HepG2 (cell line): Measurements from ENCODE around the gene MOV10L1. TPM values are rescaled to one million over a fixed set of nuclear protein-coding genes. Genes with fewer than 3 reads are reported as not detected.
A peak's percentile ranks its signal among the peaks of the same experiment; 100 is the strongest.

ENCODE experiments used
- AHR ChIP-seq: IDR thresholded peaks from 2 replicates; pipeline ENCODE4 v1.6.1; 2018; ENCODE audit warnings: missing genetic modification reagents, missing compliant biosample characterization
- ARID3A ChIP-seq: IDR thresholded peaks from 2 replicates; pipeline ENCODE4 v1.6.1; 2012; ENCODE audit warnings: low read depth, low read length, improper control_type of control experiment
- CTCF ChIP-seq: sonication (generic); formaldehyde crosslinking; IDR thresholded peaks from 2 replicates; pipeline ENCODE4 v1.5.0; 2020; ENCODE audit warnings: mild to moderate bottlenecking, missing genetic modification reagents, moderate library complexity
- KDM3A ChIP-seq: IDR thresholded peaks from 2 replicates; pipeline ENCODE4 v1.6.1; 2018; ENCODE audit warnings: low read depth, missing compliant biosample characterization
- KLF16 ChIP-seq, 2 experiments: sonication (generic) in 1 of 2; formaldehyde crosslinking in 1 of 2; IDR thresholded peaks; 2 replicates each; pipeline versions ENCODE4 v1.6.1 to v1.8.0; 2016 to 2023; ENCODE audit warnings: missing genetic modification reagents in 2 of 2, missing compliant biosample characterization in 1 of 2
- MIER3 ChIP-seq: IDR thresholded peaks from 2 replicates; pipeline ENCODE4 v1.6.1; 2016; ENCODE audit warnings: missing compliant biosample characterization, borderline replicate concordance
- MTA1 ChIP-seq: sonication (generic); formaldehyde crosslinking; IDR thresholded peaks from 2 replicates; pipeline ENCODE4 v1.4.0; 2020; ENCODE audit warnings: missing genetic modification reagents, mild to moderate bottlenecking, borderline replicate concordance
- MXI1 ChIP-seq: IDR thresholded peaks from 3 replicates; pipeline ENCODE4 v1.6.1; 2012; ENCODE audit warnings: low read depth, low read length, inconsistent platforms, borderline replicate concordance
- NCOA2 ChIP-seq: sonication (generic); formaldehyde crosslinking; IDR thresholded peaks from 2 replicates; pipeline ENCODE4 v1.8.0; 2022; ENCODE audit warnings: inconsistent platforms
- NR2F1 ChIP-seq, 2 experiments: fragments of 450-650 bp in 1 of 2; formaldehyde crosslinking in 1 of 2; IDR thresholded peaks; 2 replicates each; pipeline versions ENCODE4 v1.5.0 to v1.6.1; 2016 to 2020; ENCODE audit warnings: mild to moderate bottlenecking in 1 of 2, missing compliant biosample characterization in 1 of 2, missing genetic modification reagents in 1 of 2, moderate library complexity in 1 of 2
- TEAD3 ChIP-seq: optimal IDR thresholded peaks from 2 replicates; pipeline ENCODE3; 2016; ENCODE audit warnings: borderline replicate concordance
- TFE3 ChIP-seq: IDR thresholded peaks from 2 replicates; pipeline ENCODE4 v1.6.1; 2016
- XRCC5 ChIP-seq: fragments of 200-400 bp; formaldehyde crosslinking; optimal IDR thresholded peaks from 2 replicates; pipeline ENCODE3; 2017; ENCODE audit warnings: mild to moderate bottlenecking, low read length
- ZFY ChIP-seq: sonication (generic); formaldehyde crosslinking; IDR thresholded peaks from 2 replicates; pipeline ENCODE4 v1.4.0; 2020; ENCODE audit warnings: missing genetic modification reagents
- ZNF431 ChIP-seq: sonication (generic); formaldehyde crosslinking; IDR thresholded peaks from 2 replicates; pipeline ENCODE4 v1.9.0; 2022; ENCODE audit warnings: missing genetic modification reagents, low read depth, mild to moderate bottlenecking, borderline replicate concordance
- ZNF678 ChIP-seq: sonication (generic); formaldehyde crosslinking; IDR thresholded peaks from 2 replicates; pipeline ENCODE4 v1.4.0; 2020; ENCODE audit warnings: mild to moderate bottlenecking, missing genetic modification reagents
- ZNF747 ChIP-seq: sonication (generic); formaldehyde crosslinking; IDR thresholded peaks from 2 replicates; pipeline ENCODE4 v1.8.1; 2023; ENCODE audit warnings: missing genetic modification reagents, mild to moderate bottlenecking, borderline replicate concordance
- polyA plus RNA-seq, 8 experiments: library from polyadenylated mRNA; depleted of rRNA in 3 of 8; stranded (reverse) in 7 of 8; unstranded in 1 of 8; fragments of >200 nt; fragmentation: Illumina TruSeq in 4 of 8; extraction: Trizol in 4 of 8; gene quantifications; 2 replicates each; pipeline versions ENCODE4 v1.2.1 to v1.2.3, GENCODE V29; 2011 to 2016; ENCODE audit warnings: low read depth in 4 of 8, missing spikeins in 1 of 8, mixed read lengths in 1 of 8; ENCODE audit not compliant: insufficient read depth in 1 of 8
- total RNA-seq, 5 experiments: library from RNA; depleted of rRNA; stranded (reverse); fragments of >200 nt; fragmentation: Illumina TruSeq; extraction: Trizol; gene quantifications; 2 replicates each; pipeline ENCODE4 v1.2.3, GENCODE V29; 2016; ENCODE audit warnings: low read depth in 1 of 5
- TF ChIP-seq, protein P1 (sequence below): sonication (generic); formaldehyde crosslinking; IDR thresholded peaks from 2 replicates; pipeline ENCODE4 v1.4.0; 2020; ENCODE audit warnings: mild to moderate bottlenecking, missing genetic modification reagents
- TF ChIP-seq, protein P2 (sequence below): sonication (generic); formaldehyde crosslinking; IDR thresholded peaks from 2 replicates; pipeline ENCODE4 v1.5.1; 2020; ENCODE audit warnings: missing genetic modification reagents, mild to moderate bottlenecking, borderline replicate concordance
- TF ChIP-seq, protein P3 (sequence below): IDR thresholded peaks from 2 replicates; pipeline ENCODE4 v1.6.1; 2016; ENCODE audit warnings: low read depth

The MOV10L1 gene
- total and polyA plus RNA-seq, 2 of the 13 experiments (the other 11 are each of a cell fraction or from before 2014, with no cell fraction given) = 0.11 to 0.12 TPM

DNA sequence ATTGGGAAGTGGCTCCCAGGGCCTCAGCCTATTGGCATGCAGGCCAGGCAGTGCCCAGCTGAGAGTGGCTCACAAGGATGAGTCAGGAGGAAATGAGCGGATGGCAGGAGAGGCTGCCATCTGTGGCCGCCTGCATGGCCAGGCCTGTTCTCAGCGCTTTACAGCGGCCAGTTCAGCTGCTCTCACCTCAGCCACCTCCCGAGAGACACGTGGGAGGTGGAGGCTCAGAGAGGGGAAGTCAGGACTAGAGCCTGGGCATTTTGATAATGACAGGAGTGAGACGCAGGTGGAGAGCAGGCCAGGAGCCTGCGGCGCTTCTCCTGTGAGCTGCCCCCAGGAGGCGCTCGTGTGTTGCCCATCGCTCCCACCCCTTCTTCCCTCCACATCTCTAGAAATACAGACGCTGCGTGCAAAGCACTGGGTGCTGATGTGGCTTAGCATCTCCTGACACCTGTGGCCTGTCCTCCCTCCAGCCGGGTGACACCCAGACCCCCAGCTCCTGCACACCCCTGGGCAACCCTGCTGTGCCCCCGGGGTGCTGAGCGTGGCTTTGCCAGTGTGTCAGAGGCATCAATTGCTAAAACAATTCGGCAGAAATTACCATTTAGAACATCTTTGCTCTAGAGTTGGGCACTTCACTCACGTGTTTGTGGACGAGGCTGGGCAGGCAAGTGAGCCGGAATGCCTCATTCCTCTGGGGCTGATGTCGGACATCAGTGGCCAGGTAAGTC is 59.4 kb downstream of the MOV10L1 start (continued):
- TF ChIP-seq MXI1 (peak; percentile 26; the same call in 1 of the 3 replicates), AHR (CRISPR knock-in tag) (no peak), KDM3A (CRISPR knock-in tag) (peak; percentile 43; the same call in 1 of the 2 replicates), XRCC5 (peak; percentile 86), ARID3A (no peak), CTCF (CRISPR knock-in tag) (peak; percentile 92), MTA1 (peak; percentile 28; the same call in 1 of the 2 replicates), ZNF431 (CRISPR knock-in tag) (0 out of 2 replicates have a peak, but pooled peaks have one; percentile 35), NR2F1 (CRISPR knock-in tag; IDR thresholded peaks at IDR 0.05) (no peak), ZFY (CRISPR knock-in tag) (peak; percentile 38; the same call in 1 of the 2 replicates), TFE3 (CRISPR knock-in tag) (no peak), NCOA2 (no peak), MIER3 (CRISPR knock-in tag) (peak; percentile 19; the same call in 1 of the 2 replicates), ZNF678 (CRISPR knock-in tag) (no peak), TEAD3 (CRISPR knock-in tag) (no peak), ZNF747 (CRISPR knock-in tag) (no peak), KLF16 (CRISPR knock-in tag; IDR thresholded peaks at IDR 0.05) (0 out of 4 replicates have a peak, but pooled peaks of 1 of the 2 experiments have one; percentile 45)
- TF ChIP-seq, protein P1, sequence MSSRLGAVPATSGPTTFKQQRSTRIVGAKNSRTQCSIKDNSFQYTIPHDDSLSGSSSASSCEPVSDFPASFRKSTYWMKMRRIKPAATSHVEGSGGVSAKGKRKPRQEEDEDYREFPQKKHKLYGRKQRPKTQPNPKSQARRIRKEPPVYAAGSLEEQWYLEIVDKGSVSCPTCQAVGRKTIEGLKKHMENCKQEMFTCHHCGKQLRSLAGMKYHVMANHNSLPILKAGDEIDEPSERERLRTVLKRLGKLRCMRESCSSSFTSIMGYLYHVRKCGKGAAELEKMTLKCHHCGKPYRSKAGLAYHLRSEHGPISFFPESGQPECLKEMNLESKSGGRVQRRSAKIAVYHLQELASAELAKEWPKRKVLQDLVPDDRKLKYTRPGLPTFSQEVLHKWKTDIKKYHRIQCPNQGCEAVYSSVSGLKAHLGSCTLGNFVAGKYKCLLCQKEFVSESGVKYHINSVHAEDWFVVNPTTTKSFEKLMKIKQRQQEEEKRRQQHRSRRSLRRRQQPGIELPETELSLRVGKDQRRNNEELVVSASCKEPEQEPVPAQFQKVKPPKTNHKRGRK (CRISPR knock-in tag) = no peak
- TF ChIP-seq, protein P2, sequence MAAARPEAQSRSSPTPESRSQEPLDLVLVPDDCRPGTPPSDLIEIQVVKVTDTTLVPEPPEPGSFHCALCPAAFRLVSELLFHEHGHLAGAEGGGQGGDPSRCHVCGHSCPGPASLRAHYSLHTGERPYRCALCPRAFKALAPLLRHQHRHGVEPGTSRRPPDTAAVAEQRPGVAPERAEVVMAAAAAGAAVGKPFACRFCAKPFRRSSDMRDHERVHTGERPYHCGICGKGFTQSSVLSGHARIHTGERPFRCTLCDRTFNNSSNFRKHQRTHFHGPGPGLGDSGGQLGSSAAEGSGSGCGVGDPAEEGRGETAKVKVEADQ (CRISPR knock-in tag) = no peak
- TF ChIP-seq, protein P3, sequence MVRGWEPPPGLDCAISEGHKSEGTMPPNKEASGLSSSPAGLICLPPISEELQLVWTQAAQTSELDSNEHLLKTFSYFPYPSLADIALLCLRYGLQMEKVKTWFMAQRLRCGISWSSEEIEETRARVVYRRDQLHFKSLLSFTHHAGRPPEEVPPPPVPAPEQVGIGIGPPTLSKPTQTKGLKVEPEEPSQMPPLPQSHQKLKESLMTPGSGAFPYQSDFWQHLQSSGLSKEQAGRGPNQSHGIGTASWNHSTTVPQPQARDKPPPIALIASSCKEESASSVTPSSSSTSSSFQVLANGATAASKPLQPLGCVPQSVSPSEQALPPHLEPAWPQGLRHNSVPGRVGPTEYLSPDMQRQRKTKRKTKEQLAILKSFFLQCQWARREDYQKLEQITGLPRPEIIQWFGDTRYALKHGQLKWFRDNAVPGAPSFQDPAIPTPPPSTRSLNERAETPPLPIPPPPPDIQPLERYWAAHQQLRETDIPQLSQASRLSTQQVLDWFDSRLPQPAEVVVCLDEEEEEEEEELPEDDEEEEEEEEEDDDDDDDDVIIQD (CRISPR knock-in tag) = no peak
